Measurements from ENCODE around the gene TMC4.

Gene TMC4

GRCh38 chr19:54152878-54153524 lies 20.0 kb downstream of the TMC4 start:
- no peak for DNase-seq

GRCh38 chr19:54152267-54152666 lies 20.7 kb downstream of the TMC4 start:
- no peak for DNase-seq

- no peak for DNase-seq
These were observed 21.5 kb downstream of the TMC4 start for GRCh38 chr19:54151362-54152035.

GRCh38 chr19:54149021-54149812 lies 23.7 kb downstream of the TMC4 start:
- no peak for DNase-seq

- no peak for DNase-seq
These were observed 24.8 kb downstream of the TMC4 start for GRCh38 chr19:54148158-54148557.

GRCh38 chr19:54147676-54148075 lies 25.3 kb downstream of the TMC4 start:
- DNase-seq = no peak

- DNase-seq = no peak
These were observed 27.3 kb downstream of the TMC4 start for GRCh38 chr19:54145541-54146158.

GRCh38 chr19:54142166-54142780 lies 30.7 kb downstream of the TMC4 start:
- no peak for DNase-seq

GRCh38 chr19:54141356-54141755 lies 31.6 kb downstream of the TMC4 start:
- no peak for DNase-seq

GRCh38 chr19:54138489-54139256 lies 34.3 kb downstream of the TMC4 start:
- DNase-seq = peak; percentile 29

- DNase-seq = peak; percentile 42
These were observed 35.1 kb downstream of the TMC4 start, which contains the start of gene CNOT3 for GRCh38 chr19:54137699-54138488. Gene CNOT3, plus strand, starts transcription at chr19:54137762. Its CDS starts 5,217 bp downstream, at chr19:54142979.

- peak; percentile 99 for DNase-seq
These were observed 35.9 kb downstream of the TMC4 start for GRCh38 chr19:54136864-54137698.

GRCh38 chr19:54136086-54136863 lies 36.7 kb downstream of the TMC4 start:
- DNase-seq = no peak

- no peak for DNase-seq
These were observed 38.9 kb downstream of the TMC4 start for GRCh38 chr19:54133957-54134590.

- no peak for DNase-seq
These were observed 39.5 kb downstream of the TMC4 start for GRCh38 chr19:54133312-54133956.

- no peak for DNase-seq
These were observed 43.4 kb downstream of the TMC4 start for GRCh38 chr19:54129617-54129996.

- no peak for DNase-seq
These were observed 44.0 kb downstream of the TMC4 start for GRCh38 chr19:54128796-54129616.

GRCh38 chr19:54128441-54128725 lies 44.6 kb downstream of the TMC4 start:
- no peak for DNase-seq

Measured in activated naive CD4-positive, alpha-beta T cell treated with anti-CD3 and anti-CD28 coated beads, Interleukin-2, amount 50 U/mL, for 16 hours (primary cell).